PC-3 (cell line): ENCODE results near the gene SSTR3. TPM values are rescaled to one million over a fixed set of nuclear protein-coding genes. Genes with fewer than 3 reads are reported as not detected.

Source experiments
- ATAC-seq: fragments of 200-7000 bp; cut with Tn5 transposase; 2 replicates; pipeline ENCODE4 v1.9.1; 2020; ENCODE audit warnings: mild to moderate bottlenecking, moderate library complexity
- Bru-seq: library from RNA; stranded (reverse); fragments of 400-500 nt; gene quantifications from one replicate; lab custom pipeline; 2021; lab: Mats Ljungman, UMichigan
- BruChase-seq, 2 experiments: library from RNA; stranded (reverse); fragments of 400-500 nt; gene quantifications; one replicate each; lab custom pipeline; 2021; lab: Mats Ljungman, UMichigan
- BruUV-seq: library from RNA; stranded (reverse); fragments of 400-500 nt; replicated peaks from 2 replicates; lab custom pipeline; 2021; lab: Mats Ljungman, UMichigan
- CTCF ChIA-PET: fragments of 300-600 bp; sonication (Branson Sonifier 250); formaldehyde crosslinking; loops from one replicate; lab custom pipeline; 2022; ENCODE audit warnings: antibody characterized with exemption; lab: Charles Lee
- POLR2A ChIA-PET: fragments of 300-600 bp; sonication (Branson Sonifier 250); formaldehyde crosslinking; loops from one replicate; lab custom pipeline; 2022; ENCODE audit warnings: antibody characterized with exemption; ENCODE audit not compliant: unreplicated experiment; lab: Charles Lee
- DNase-seq: peaks from one replicate; pipeline ENCODE4 v3.0.0-alpha.2; 2015
- H2AFZ ChIP-seq: fragments of 300-600 bp; sonication (generic); 2 replicates; pipeline ENCODE4 v1.6.0; 2016; ENCODE audit warnings: antibody characterized with exemption, low read length
- H3F3A ChIP-seq: fragments of 300-600 bp; sonication (generic); one replicate; pipeline ENCODE4 v1.6.0; 2017; ENCODE audit warnings: antibody characterized with exemption, low read length, control low read depth, mild to moderate bottlenecking; ENCODE audit not compliant: unreplicated experiment
- H3K27ac ChIP-seq: fragments of 300-600 bp; sonication (generic); 2 replicates; pipeline ENCODE4 v1.5.1; 2016; ENCODE audit warnings: mild to moderate bottlenecking, low read length
- H3K27me3 ChIP-seq: fragments of 300-600 bp; sonication (generic); 2 replicates; pipeline ENCODE4 v1.6.1; 2016; ENCODE audit warnings: low read length, mixed read lengths
- H3K36me3 ChIP-seq: fragments of 300-600 bp; sonication (generic); 2 replicates; pipeline ENCODE4 v1.6.1; 2016; ENCODE audit warnings: low read depth, mixed run types, low read length, mixed read lengths
- H3K4me1 ChIP-seq: fragments of 300-600 bp; sonication (generic); 2 replicates; pipeline ENCODE4 v1.5.1; 2016; ENCODE audit warnings: low read length; ENCODE audit not compliant: insufficient read depth
- H3K4me2 ChIP-seq: fragments of 300-600 bp; sonication (generic); 2 replicates; pipeline ENCODE4 v1.6.0; 2016; ENCODE audit warnings: low read length
- H3K4me3 ChIP-seq: fragments of 300-600 bp; sonication (generic); 2 replicates; pipeline ENCODE4 v1.5.1; 2016; ENCODE audit warnings: mild to moderate bottlenecking, low read length, mixed read lengths
- H3K79me2 ChIP-seq: fragments of 300-600 bp; sonication (generic); 2 replicates; pipeline ENCODE4 v1.6.1; 2017; ENCODE audit warnings: low read length, mixed read lengths
- H3K9ac ChIP-seq: fragments of 300-600 bp; sonication (generic); 2 replicates; pipeline ENCODE4 v1.6.0; 2016; ENCODE audit warnings: mild to moderate bottlenecking, low read length
- H3K9me2 ChIP-seq: fragments of 300-600 bp; sonication (generic); replicated peaks from 2 replicates; pipeline ENCODE4 v1.6.1; 2016; ENCODE audit warnings: mixed run types, low read length, mixed read lengths
- H3K9me3 ChIP-seq: fragments of 300-600 bp; sonication (generic); 2 replicates; pipeline ENCODE4 v1.6.1; 2016; ENCODE audit warnings: low read length, mixed read lengths
- H4K20me1 ChIP-seq: fragments of 300-600 bp; sonication (generic); 2 replicates; pipeline ENCODE4 v1.6.1; 2016; ENCODE audit warnings: low read length, mixed read lengths
- CTCF ChIP-seq: fragments of 300-600 bp; sonication (generic); conservative IDR thresholded peaks from 2 replicates; pipeline ENCODE4 v1.5.1; 2017; ENCODE audit warnings: antibody characterized with exemption, low read depth, mild to moderate bottlenecking, low read length
- EZH2 ChIP-seq: fragments of 300-600 bp; sonication (generic); IDR thresholded peaks from one replicate; pipeline ENCODE4 v1.6.1; 2017; ENCODE audit warnings: antibody characterized with exemption, mild to moderate bottlenecking, low read length; ENCODE audit not compliant: unreplicated experiment
- EZH2phosphoT487 ChIP-seq: fragments of 300-600 bp; sonication (generic); IDR thresholded peaks from 2 replicates; pipeline ENCODE4 v1.6.1; 2018; ENCODE audit warnings: mild to moderate bottlenecking, antibody characterized with exemption, low read length, borderline replicate concordance
- intact Hi-C: fragments of 100-400 bp; cut with micrococcal nuclease; formaldehyde crosslinking; loops from 2 replicates; pipeline ENCODE4 v1.9.0; 2023
- long read RNA-seq: library from polyadenylated mRNA; unstranded; transcript quantifications from one replicate; pipeline ENCODE4 v2.0.0, GENCODE V29; 2021; ENCODE audit not compliant: unreplicated experiment
- total RNA-seq: library from RNA; depleted of rRNA; stranded (reverse); fragments of >200 nt; gene quantifications from 2 replicates; pipeline ENCODE4 v1.2.3, GENCODE V29; 2014; rRNA removed

The SSTR3 gene
- 0.55 TPM in 1 of 2 replicates, not detected in the other for total RNA-seq
- percentile 15 among the genes with signal in this experiment for Bru-seq, nascent RNA
- BruChase-seq, experiment 1, labeled RNA remaining after a 6-hour chase = percentile 22 among the genes with signal in this experiment
- BruChase-seq, experiment 2, labeled RNA remaining after a 2-hour chase = percentile 11 among the genes with signal in this experiment
- long read RNA-seq = 0 reads

- Histone ChIP-seq H3K79me2 (no peaks in the 10 kb centered on the region), H3K36me3 (no peaks in the 10 kb centered on the region), H3K4me3 (no peak within 1 kb of the TSS), H3K27ac (no peak within 1 kb of the TSS), H3K9me3 (no peaks in the 10 kb centered on the region), H2AFZ (no peak within 1 kb of the TSS), H3K9me2 (no peaks in the 10 kb centered on the region), H3F3A (no peaks in the 10 kb centered on the region), H3K9ac (no peak within 1 kb of the TSS), H4K20me1 (no peaks in the 10 kb centered on the region), H3K4me1 (no peaks in the 10 kb centered on the region), H3K27me3 (no peaks in the 10 kb centered on the region), H3K4me2 (no peak within 1 kb of the TSS)
- CTCF ChIA-PET = no interaction called here
- intact Hi-C loops = no loop called here
- no peak for TF ChIP-seq EZH2phosphoT487
- TF ChIP-seq CTCF = no peak
- TF ChIP-seq EZH2 = no peak
- no TSS peak for BruUV-seq
- POLR2A ChIA-PET = no interaction called here
- ATAC-seq (no peak), DNase-seq (no peak)
Observed at GRCh38 chr22:37212174-37212906, at the start of gene SSTR3. TSS of gene SSTR3 (minus strand) at chr22:37212477. CDS start at chr22:37207803, 4,674 bp downstream.

- Histone ChIP-seq H3K4me3 (no peak overlapping the region), H3K4me1 (peaks cover 24% of the 10 kb centered on the region), H2AFZ (no peak overlapping the region), H3K9ac (no peak overlapping the region), H3K79me2 (no peaks in the 10 kb centered on the region), H4K20me1 (no peaks in the 10 kb centered on the region), H3K27me3 (no peaks in the 10 kb centered on the region), H3K9me2 (no peaks in the 10 kb centered on the region), H3K36me3 (no peaks in the 10 kb centered on the region), H3F3A (no peaks in the 10 kb centered on the region), H3K9me3 (no peaks in the 10 kb centered on the region), H3K4me2 (peak overlapping the region; percentile 33; the same call in 1 of the 2 replicates), H3K27ac (no peak overlapping the region)
- peak; percentile 82 for TF ChIP-seq CTCF
- TF ChIP-seq EZH2 = no peak
- DNase-seq (peak; percentile 57), ATAC-seq (peak; percentile 25; the same call in 1 of the 2 replicates)
- intact Hi-C loops = no loop called here
- ChIA-PET CTCF (no interaction called here), POLR2A (interaction anchor here (0.6 kb wide), 1 partner anchor 44 kb away, joined by 4 read pairs; no protein-coding TSS in a partner anchor)
- no TSS peak for BruUV-seq
Observed at GRCh38 chr22:37260901-37261336, 48.6 kb upstream of the SSTR3 start.
